Upper lobe of left lung (tissue), 4 donors: ENCODE measurements around the gene HPSE2.

ENCODE experiments used
- EP300 ChIP-seq, 4 donors: sonication (generic); formaldehyde crosslinking; IDR thresholded peaks; one replicate each; pipeline ENCODE4 v1.5.1; 2017; ENCODE audit warnings: antibody characterized with exemption in 4 of 4, control low read depth in 2 of 4
- TF ChIP-seq, protein P1 (sequence below), 6 experiments: fragments of 450-650 bp in 4 of 6; fragments of 200-600 bp in 2 of 6; sonication (generic) in 2 of 6; IDR thresholded peaks; one replicate each; pipeline ENCODE4 v1.5.1; 2016 to 2019; ENCODE audit warnings: antibody characterized with exemption in 6 of 6

DNA sequence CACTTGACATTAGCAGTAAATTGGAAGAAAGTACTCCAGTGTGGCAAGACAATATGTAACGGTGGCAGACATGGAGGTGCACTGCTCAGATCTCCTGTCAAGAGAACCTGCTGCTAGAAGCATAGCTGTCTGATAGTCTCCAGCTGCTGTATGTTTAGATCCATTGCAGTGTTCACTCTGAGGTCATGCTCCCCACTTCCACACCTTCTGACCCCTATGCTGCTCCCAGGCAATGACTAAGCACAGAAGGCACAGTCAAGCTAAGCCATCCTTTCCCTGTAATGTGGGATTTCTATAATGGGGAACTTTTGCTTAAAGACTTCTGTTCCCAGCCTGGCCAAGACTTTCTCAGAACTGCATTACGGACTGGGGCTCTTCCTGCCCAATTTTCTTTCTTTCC, 315.8 kb downstream of the HPSE2 start:
- TF ChIP-seq, protein P1, sequence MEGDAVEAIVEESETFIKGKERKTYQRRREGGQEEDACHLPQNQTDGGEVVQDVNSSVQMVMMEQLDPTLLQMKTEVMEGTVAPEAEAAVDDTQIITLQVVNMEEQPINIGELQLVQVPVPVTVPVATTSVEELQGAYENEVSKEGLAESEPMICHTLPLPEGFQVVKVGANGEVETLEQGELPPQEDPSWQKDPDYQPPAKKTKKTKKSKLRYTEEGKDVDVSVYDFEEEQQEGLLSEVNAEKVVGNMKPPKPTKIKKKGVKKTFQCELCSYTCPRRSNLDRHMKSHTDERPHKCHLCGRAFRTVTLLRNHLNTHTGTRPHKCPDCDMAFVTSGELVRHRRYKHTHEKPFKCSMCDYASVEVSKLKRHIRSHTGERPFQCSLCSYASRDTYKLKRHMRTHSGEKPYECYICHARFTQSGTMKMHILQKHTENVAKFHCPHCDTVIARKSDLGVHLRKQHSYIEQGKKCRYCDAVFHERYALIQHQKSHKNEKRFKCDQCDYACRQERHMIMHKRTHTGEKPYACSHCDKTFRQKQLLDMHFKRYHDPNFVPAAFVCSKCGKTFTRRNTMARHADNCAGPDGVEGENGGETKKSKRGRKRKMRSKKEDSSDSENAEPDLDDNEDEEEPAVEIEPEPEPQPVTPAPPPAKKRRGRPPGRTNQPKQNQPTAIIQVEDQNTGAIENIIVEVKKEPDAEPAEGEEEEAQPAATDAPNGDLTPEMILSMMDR (IDR thresholded peaks at IDR 0.05) = no peak
- TF ChIP-seq EP300 (IDR thresholded peaks at IDR 0.05) = no peak
